HEK293T (cell line): ENCODE results near the gene TOR1AIP1.

Source experiments
- CTCF ChIA-PET: fragments of 350-600 bp; formaldehyde crosslinking; extraction: SDS; loops from one replicate; lab custom pipeline; 2021; ENCODE audit warnings: antibody characterized with exemption, inconsistent platforms; lab: Yijun Ruan, JAX
- POLR2A ChIA-PET: fragments of 350-600 bp; formaldehyde crosslinking; extraction: SDS; loops from one replicate; lab custom pipeline; 2020; ENCODE audit warnings: antibody characterized with exemption, inconsistent platforms; lab: Yijun Ruan, JAX
- DNase-seq: peaks from one replicate; pipeline ENCODE4 v3.0.0; 2012; ENCODE audit warnings: mixed read lengths; ENCODE audit errors: extremely low spot score
- ARNT ChIP-seq: fragments of 450-650 bp; IDR thresholded peaks from 2 replicates; pipeline ENCODE4 v1.6.1; 2017; ENCODE audit warnings: mild to moderate bottlenecking
- BHLHE40 ChIP-seq: fragments of 450-650 bp; IDR thresholded peaks from 2 replicates; pipeline ENCODE4 v1.6.1; 2016; ENCODE audit warnings: mild to moderate bottlenecking, moderate library complexity, borderline replicate concordance
- CTBP1 ChIP-seq: fragments of 450-650 bp; IDR thresholded peaks from 2 replicates; pipeline ENCODE4 v1.6.1; 2016; ENCODE audit warnings: borderline replicate concordance
- ELF4 ChIP-seq: fragments of 450-650 bp; IDR thresholded peaks from 2 replicates; pipeline ENCODE4 v1.6.1; 2017; ENCODE audit warnings: antibody characterized with exemption
- FOXA1 ChIP-seq: fragments of 450-650 bp; IDR thresholded peaks from 2 replicates; pipeline ENCODE4 v1.6.1; 2016; ENCODE audit warnings: mild to moderate bottlenecking
- FOXK2 ChIP-seq: fragments of 450-650 bp; IDR thresholded peaks from 2 replicates; pipeline ENCODE4 v1.6.1; 2016; ENCODE audit warnings: mild to moderate bottlenecking
- FOXM1 ChIP-seq: fragments of 450-650 bp; IDR thresholded peaks from 2 replicates; pipeline ENCODE4 v1.6.1; 2017; ENCODE audit warnings: mild to moderate bottlenecking, borderline replicate concordance
- HDGF ChIP-seq: fragments of 450-650 bp; IDR thresholded peaks from 2 replicates; pipeline ENCODE4 v1.6.1; 2017; ENCODE audit warnings: antibody characterized with exemption, borderline replicate concordance
- L3MBTL2 ChIP-seq: fragments of 450-650 bp; conservative IDR thresholded peaks from 2 replicates; pipeline ENCODE4 v1.6.1; 2016; ENCODE audit warnings: mild to moderate bottlenecking
- LEF1 ChIP-seq: fragments of 450-650 bp; IDR thresholded peaks from 2 replicates; pipeline ENCODE4 v1.6.1; 2017; ENCODE audit warnings: mild to moderate bottlenecking, borderline replicate concordance
- NFRKB ChIP-seq: fragments of 450-650 bp; IDR thresholded peaks from 2 replicates; pipeline ENCODE4 v1.6.1; 2016; ENCODE audit warnings: mild to moderate bottlenecking, moderate library complexity
- PKNOX1 ChIP-seq: fragments of 450-650 bp; IDR thresholded peaks from 2 replicates; pipeline ENCODE4 v1.6.1; 2016
- SP1 ChIP-seq: fragments of 450-650 bp; IDR thresholded peaks from 2 replicates; pipeline ENCODE4 v1.6.1; 2017
- SUZ12 ChIP-seq: fragments of 450-650 bp; IDR thresholded peaks from 2 replicates; pipeline ENCODE4 v1.6.1; 2016; ENCODE audit warnings: mild to moderate bottlenecking
- TARDBP ChIP-seq: fragments of 450-650 bp; IDR thresholded peaks from 2 replicates; pipeline ENCODE4 v1.6.1; 2016
- ZNF384 ChIP-seq: fragments of 450-650 bp; IDR thresholded peaks from 2 replicates; pipeline ENCODE4 v1.6.1; 2016

The TOR1AIP1 gene

DNA sequence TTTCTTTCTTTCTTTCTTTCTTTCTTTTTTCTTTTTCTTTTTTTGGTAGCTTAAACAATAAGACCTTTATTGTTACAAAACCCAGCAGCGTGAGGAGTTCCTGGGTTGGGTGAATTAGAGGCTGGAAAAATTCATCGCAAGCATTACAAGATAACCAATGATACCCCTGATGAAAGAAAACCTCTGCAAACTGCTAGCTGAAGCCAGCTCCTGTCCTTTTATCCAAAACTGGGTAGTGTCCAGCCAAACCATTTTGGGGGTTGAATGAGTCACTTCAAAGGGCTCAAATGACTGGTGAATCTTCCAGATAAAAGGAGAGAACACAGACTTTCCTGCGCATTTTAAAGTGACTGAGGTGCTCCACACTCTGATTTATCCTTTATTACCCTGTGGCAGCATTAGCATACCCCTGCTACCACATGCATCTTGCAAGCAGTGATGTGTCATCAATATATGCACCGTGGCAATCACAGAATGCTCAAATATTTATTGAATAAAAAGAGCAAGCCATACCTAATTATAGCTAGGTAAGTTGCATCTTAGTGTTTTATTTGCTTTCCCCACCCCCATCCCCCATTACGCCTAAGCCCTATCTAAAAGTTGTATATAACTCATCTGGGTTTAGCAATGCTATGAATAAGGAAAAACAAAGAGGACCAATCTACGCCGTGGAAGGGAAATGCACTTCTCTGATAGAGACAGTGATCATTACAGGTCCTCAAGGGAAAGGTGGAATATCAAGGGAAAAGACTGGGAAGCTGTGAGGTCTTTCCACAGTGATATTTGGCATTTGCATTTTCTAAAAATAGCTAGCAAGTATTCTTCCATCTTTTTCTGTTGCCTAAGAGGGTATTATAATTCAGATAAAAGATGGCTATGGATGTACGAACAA is 40.1 kb downstream of the TOR1AIP1 start:
- CTCF ChIA-PET = no interaction called here
- DNase-seq = no peak
- POLR2A ChIA-PET = no interaction called here
- TF ChIP-seq ARNT (no peak), HDGF (no peak), ELF4 (no peak), SP1 (no peak), SUZ12 (no peak), BHLHE40 (no peak), NFRKB (no peak), TARDBP (no peak), LEF1 (no peak), FOXM1 (no peak), CTBP1 (no peak), ZNF384 (no peak), FOXK2 (no peak), L3MBTL2 (no peak), FOXA1 (no peak), PKNOX1 (no peak)

DNA sequence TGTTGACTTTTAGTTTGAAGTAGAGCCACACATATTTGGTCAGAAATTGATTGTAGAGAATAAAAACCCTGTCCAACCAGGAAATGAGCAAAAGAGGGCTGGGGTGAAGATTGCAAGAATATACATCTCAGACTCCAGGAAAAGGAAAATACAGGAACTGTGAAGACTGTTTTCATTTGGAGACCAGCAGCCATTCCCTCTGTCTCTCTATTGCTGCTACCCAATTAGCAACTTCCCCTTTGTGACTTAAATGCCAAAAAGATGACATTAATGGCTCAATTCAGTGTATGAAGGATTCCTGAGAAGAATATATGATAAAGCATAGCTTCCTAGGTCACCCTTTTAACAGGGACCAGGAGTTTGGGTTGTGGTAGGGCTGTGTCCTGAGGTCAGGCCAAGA is 40.9 kb downstream of the TOR1AIP1 start:
- DNase-seq = no peak
- CTCF ChIA-PET = interaction anchor here (0.7 kb wide), 1 partner anchor 30 kb away, joined by 3 read pairs; no protein-coding TSS in a partner anchor

GRCh38 chr1:179924268-179924667 is 42.2 kb downstream of the TOR1AIP1 start:
- ChIA-PET CTCF (no interaction called here), POLR2A (interaction anchor here (1.5 kb wide), 1 partner anchor 42 kb away, joined by 7 read pairs; the partner anchor contains the start of gene TOR1AIP1)
- DNase-seq = no peak
- no peak for TF ChIP-seq LEF1
- TF ChIP-seq FOXK2 = no peak
- no peak for TF ChIP-seq SUZ12
- TF ChIP-seq ELF4 = no peak
- TF ChIP-seq ARNT = no peak
- no peak for TF ChIP-seq BHLHE40
- no peak for TF ChIP-seq L3MBTL2
- no peak for TF ChIP-seq FOXA1
- TF ChIP-seq TARDBP = no peak
- no peak for TF ChIP-seq ZNF384
- no peak for TF ChIP-seq CTBP1
- no peak for TF ChIP-seq NFRKB
- TF ChIP-seq HDGF = no peak
- no peak for TF ChIP-seq SP1
- no peak for TF ChIP-seq FOXM1
- no peak for TF ChIP-seq PKNOX1

More for the DNA sequence above, 40.9 kb downstream of the TOR1AIP1 start:
- no peak for TF ChIP-seq FOXM1
- no peak for TF ChIP-seq FOXA1
- no peak for TF ChIP-seq PKNOX1
- no peak for TF ChIP-seq CTBP1
- no peak for TF ChIP-seq L3MBTL2
- no peak for TF ChIP-seq HDGF
- TF ChIP-seq SUZ12 = no peak
- no peak for TF ChIP-seq LEF1
- TF ChIP-seq ZNF384 = no peak
- TF ChIP-seq SP1 = no peak
- no peak for TF ChIP-seq FOXK2
- no peak for TF ChIP-seq NFRKB
- no peak for TF ChIP-seq ARNT
- TF ChIP-seq BHLHE40 = no peak
- no peak for TF ChIP-seq ELF4
- no peak for TF ChIP-seq TARDBP
- POLR2A ChIA-PET = no interaction called here

DNA sequence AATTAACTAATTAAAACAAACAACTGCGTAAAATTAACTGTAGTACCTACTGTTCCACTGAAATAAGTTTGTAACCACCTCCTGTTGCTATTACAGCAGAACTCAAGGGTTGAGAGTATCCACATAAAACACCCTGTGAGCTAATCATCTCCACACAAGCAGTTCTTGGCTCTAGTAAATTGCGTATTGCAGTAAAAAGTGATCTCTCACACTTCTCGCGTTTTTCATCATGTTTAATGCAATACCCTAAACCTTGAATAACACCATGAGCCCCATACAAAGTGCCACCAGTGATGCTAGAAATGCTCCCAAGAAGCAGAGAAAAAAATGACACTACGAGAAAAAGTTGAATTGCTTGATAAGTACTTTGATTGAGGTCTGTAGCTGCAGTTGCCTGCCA is 43.2 kb downstream of the TOR1AIP1 start:
- CTCF ChIA-PET = no interaction called here
- no peak for DNase-seq
- TF ChIP-seq LEF1 (no peak), SUZ12 (no peak), NFRKB (no peak), FOXM1 (no peak), FOXA1 (no peak), CTBP1 (no peak), L3MBTL2 (no peak), TARDBP (no peak), BHLHE40 (no peak)
- POLR2A ChIA-PET = interaction anchor here (0.6 kb wide), 2 partner anchors 43 to 48 kb away, joined by 3 read pairs; partner anchors contain the start of gene TOR1AIP1

GRCh38 chr1:179925922-179926849 is 44.1 kb downstream of the TOR1AIP1 start:
- CTCF ChIA-PET = no interaction called here
- no peak for TF ChIP-seq ELF4
- TF ChIP-seq NFRKB = no peak
- TF ChIP-seq LEF1 = no peak
- POLR2A ChIA-PET = interaction anchor here (0.6 kb wide), 1 partner anchor 44 kb away, joined by 3 read pairs; the partner anchor contains the start of gene TOR1AIP1
- no peak for DNase-seq
